A673 (cell line): Measurements from ENCODE around the gene ZNF587.

ENCODE experiments used
- EZH2 ChIP-seq: fragments of 200-600 bp; sonication (generic); IDR thresholded peaks from 2 replicates; pipeline ENCODE4 v1.6.1; 2017; ENCODE audit warnings: borderline replicate concordance, low read depth, mild to moderate bottlenecking, mixed read lengths, antibody characterized with exemption, low read length; ENCODE audit not compliant: poor library complexity, severe bottlenecking
- TF ChIP-seq, protein P1 (sequence below): fragments of 300-800, 200-600 bp; sonication (generic); conservative IDR thresholded peaks from 2 replicates; pipeline ENCODE4 v1.5.1; 2017; ENCODE audit warnings: low read depth, mild to moderate bottlenecking, antibody characterized with exemption, low read length, moderate library complexity, mixed read lengths

DNA sequence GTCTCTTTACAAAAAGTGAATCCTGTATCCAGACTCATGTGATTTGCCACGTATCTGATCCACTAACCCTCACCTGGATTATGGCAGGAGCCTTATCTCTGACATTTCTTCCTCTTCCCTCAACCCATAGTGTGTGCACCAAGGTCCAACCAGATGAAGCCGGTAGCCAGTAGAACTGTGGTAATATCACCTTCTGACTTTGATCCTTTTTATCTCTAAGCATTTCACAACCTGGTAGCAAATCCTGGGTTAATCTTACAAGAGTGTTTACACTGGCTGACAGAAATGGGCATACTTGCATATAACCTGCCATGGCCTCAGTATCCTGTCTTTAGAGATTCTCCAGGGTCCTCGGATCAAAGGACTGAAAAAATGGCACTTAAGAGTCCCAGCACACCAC is 64.9 kb downstream of the ZNF587 start:
- TF ChIP-seq, protein P1, sequence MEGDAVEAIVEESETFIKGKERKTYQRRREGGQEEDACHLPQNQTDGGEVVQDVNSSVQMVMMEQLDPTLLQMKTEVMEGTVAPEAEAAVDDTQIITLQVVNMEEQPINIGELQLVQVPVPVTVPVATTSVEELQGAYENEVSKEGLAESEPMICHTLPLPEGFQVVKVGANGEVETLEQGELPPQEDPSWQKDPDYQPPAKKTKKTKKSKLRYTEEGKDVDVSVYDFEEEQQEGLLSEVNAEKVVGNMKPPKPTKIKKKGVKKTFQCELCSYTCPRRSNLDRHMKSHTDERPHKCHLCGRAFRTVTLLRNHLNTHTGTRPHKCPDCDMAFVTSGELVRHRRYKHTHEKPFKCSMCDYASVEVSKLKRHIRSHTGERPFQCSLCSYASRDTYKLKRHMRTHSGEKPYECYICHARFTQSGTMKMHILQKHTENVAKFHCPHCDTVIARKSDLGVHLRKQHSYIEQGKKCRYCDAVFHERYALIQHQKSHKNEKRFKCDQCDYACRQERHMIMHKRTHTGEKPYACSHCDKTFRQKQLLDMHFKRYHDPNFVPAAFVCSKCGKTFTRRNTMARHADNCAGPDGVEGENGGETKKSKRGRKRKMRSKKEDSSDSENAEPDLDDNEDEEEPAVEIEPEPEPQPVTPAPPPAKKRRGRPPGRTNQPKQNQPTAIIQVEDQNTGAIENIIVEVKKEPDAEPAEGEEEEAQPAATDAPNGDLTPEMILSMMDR = no peak
- no peak for TF ChIP-seq EZH2
